ENCODE measurements around the gene APBB2.

GRCh38 chr4:40937140-40937725 lies 277.1 kb downstream of the APBB2 start:
- TF ChIP-seq POLR2AphosphoS5 (IDR thresholded peaks at IDR 0.05; ENCODE audit: low read depth), result no peak
- TF ChIP-seq, protein P1, sequence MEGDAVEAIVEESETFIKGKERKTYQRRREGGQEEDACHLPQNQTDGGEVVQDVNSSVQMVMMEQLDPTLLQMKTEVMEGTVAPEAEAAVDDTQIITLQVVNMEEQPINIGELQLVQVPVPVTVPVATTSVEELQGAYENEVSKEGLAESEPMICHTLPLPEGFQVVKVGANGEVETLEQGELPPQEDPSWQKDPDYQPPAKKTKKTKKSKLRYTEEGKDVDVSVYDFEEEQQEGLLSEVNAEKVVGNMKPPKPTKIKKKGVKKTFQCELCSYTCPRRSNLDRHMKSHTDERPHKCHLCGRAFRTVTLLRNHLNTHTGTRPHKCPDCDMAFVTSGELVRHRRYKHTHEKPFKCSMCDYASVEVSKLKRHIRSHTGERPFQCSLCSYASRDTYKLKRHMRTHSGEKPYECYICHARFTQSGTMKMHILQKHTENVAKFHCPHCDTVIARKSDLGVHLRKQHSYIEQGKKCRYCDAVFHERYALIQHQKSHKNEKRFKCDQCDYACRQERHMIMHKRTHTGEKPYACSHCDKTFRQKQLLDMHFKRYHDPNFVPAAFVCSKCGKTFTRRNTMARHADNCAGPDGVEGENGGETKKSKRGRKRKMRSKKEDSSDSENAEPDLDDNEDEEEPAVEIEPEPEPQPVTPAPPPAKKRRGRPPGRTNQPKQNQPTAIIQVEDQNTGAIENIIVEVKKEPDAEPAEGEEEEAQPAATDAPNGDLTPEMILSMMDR (conservative IDR thresholded peaks at IDR 0.05; ENCODE audit: low read depth in 2 of 2), result no peak
- TF ChIP-seq EZH2 (IDR thresholded peaks at IDR 0.05; ENCODE audit: low read depth, unreplicated experiment), result no peak
- TF ChIP-seq EZH2phosphoT487 (IDR thresholded peaks at IDR 0.05; ENCODE audit: unreplicated experiment), result no peak
- TF ChIP-seq CREB1 (CRISPR knock-in tag; IDR thresholded peaks at IDR 0.05; ENCODE audit: low read depth), result no peak
- TF ChIP-seq ETS1 (IDR thresholded peaks at IDR 0.05), result no peak
- no peak for TF ChIP-seq ZNF331 (CRISPR knock-in tag; IDR thresholded peaks at IDR 0.05; ENCODE audit: low read depth)
- no peak for TF ChIP-seq REST (IDR thresholded peaks at IDR 0.05; ENCODE audit: unreplicated experiment)
- no peak for TF ChIP-seq JUNB (IDR thresholded peaks at IDR 0.05; ENCODE audit: unreplicated experiment)
- no peak for TF ChIP-seq ZNF114 (CRISPR knock-in tag; IDR thresholded peaks at IDR 0.05)
